ENCODE results near the gene NDUFAF2.

Gene NDUFAF2

GRCh38 chr5:61162832-61163567 is 218.0 kb downstream of the NDUFAF2 start:
- peak; percentile 32 for DNase-seq (ENCODE audit: low read depth)
- TF ChIP-seq, protein P1, sequence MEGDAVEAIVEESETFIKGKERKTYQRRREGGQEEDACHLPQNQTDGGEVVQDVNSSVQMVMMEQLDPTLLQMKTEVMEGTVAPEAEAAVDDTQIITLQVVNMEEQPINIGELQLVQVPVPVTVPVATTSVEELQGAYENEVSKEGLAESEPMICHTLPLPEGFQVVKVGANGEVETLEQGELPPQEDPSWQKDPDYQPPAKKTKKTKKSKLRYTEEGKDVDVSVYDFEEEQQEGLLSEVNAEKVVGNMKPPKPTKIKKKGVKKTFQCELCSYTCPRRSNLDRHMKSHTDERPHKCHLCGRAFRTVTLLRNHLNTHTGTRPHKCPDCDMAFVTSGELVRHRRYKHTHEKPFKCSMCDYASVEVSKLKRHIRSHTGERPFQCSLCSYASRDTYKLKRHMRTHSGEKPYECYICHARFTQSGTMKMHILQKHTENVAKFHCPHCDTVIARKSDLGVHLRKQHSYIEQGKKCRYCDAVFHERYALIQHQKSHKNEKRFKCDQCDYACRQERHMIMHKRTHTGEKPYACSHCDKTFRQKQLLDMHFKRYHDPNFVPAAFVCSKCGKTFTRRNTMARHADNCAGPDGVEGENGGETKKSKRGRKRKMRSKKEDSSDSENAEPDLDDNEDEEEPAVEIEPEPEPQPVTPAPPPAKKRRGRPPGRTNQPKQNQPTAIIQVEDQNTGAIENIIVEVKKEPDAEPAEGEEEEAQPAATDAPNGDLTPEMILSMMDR (conservative IDR thresholded peaks at IDR 0.05; ENCODE audit: low read depth, low read length), result no peak
- H3K4me3 ChIP-seq (ENCODE audit: low read depth, low read length), result peak overlapping the region; percentile 88

GRCh38 chr5:61163905-61164304 is 218.9 kb downstream of the NDUFAF2 start:
- H3K4me3 ChIP-seq (ENCODE audit: low read depth, low read length), result no peak overlapping the region
- TF ChIP-seq, protein P1 (conservative IDR thresholded peaks at IDR 0.05; ENCODE audit: low read depth, low read length), result no peak
- no peak for DNase-seq (ENCODE audit: low read depth)

GRCh38 chr5:61167382-61167781 is 222.4 kb downstream of the NDUFAF2 start:
- H3K4me3 ChIP-seq (ENCODE audit: low read depth, low read length), result no peak overlapping the region
- TF ChIP-seq, protein P1 (conservative IDR thresholded peaks at IDR 0.05; ENCODE audit: low read depth, low read length), result peak; percentile 68
- DNase-seq (ENCODE audit: low read depth), result peak; percentile 79

GRCh38 chr5:61168951-61169350 is 223.9 kb downstream of the NDUFAF2 start:
- TF ChIP-seq, protein P1 (conservative IDR thresholded peaks at IDR 0.05; ENCODE audit: low read depth, low read length), result no peak
- DNase-seq (ENCODE audit: low read depth), result no peak
- H3K4me3 ChIP-seq (ENCODE audit: low read depth, low read length), result no peak overlapping the region

GRCh38 chr5:61171479-61171878 is 226.5 kb downstream of the NDUFAF2 start:
- TF ChIP-seq, protein P1 (conservative IDR thresholded peaks at IDR 0.05; ENCODE audit: low read depth, low read length), result no peak
- DNase-seq (ENCODE audit: low read depth), result no peak
- H3K4me3 ChIP-seq (ENCODE audit: low read depth, low read length), result no peak overlapping the region

- TF ChIP-seq, protein P1 (conservative IDR thresholded peaks at IDR 0.05; ENCODE audit: low read depth, low read length), result no peak
- no peak overlapping the region for H3K4me3 ChIP-seq (ENCODE audit: low read depth, low read length)
- no peak for DNase-seq (ENCODE audit: low read depth)
Measured at GRCh38 chr5:61176631-61177030, 231.6 kb downstream of the NDUFAF2 start.

- no peak for DNase-seq (ENCODE audit: low read depth)
- TF ChIP-seq, protein P1 (conservative IDR thresholded peaks at IDR 0.05; ENCODE audit: low read depth, low read length), result no peak
Measured at GRCh38 chr5:61177070-61177469, 232.1 kb downstream of the NDUFAF2 start.

More at GRCh38 chr5:61177070-61177469, 232.1 kb downstream of the NDUFAF2 start:
- H3K4me3 ChIP-seq (ENCODE audit: low read depth, low read length), result no peak overlapping the region
